ENCODE data around the gene AFTPH. TPM values are rescaled to one million over a fixed set of nuclear protein-coding genes. Genes with fewer than 3 reads are reported as not detected.

Gene AFTPH
- total RNA-seq, 4 donors from 2014 or later: 23.0 to 35.5 (median 27.7) TPM

- no peak for TF ChIP-seq CTCF (IDR thresholded peaks at IDR 0.05)
- ATAC-seq (ENCODE audit: low FRiP score) (no peak), DNase-seq (ENCODE audit: low spot score) (no peak)
Measured at GRCh38 chr2:64565949-64566710, 42.0 kb downstream of the AFTPH start.

- DNase-seq (ENCODE audit: low spot score): no peak
- no peak for ATAC-seq (ENCODE audit: low FRiP score)
- TF ChIP-seq CTCF (IDR thresholded peaks at IDR 0.05): no peak
Measured at GRCh38 chr2:64567473-64567872, 43.3 kb downstream of the AFTPH start.

GRCh38 chr2:64568836-64569235 is 44.7 kb downstream of the AFTPH start:
- no peak for DNase-seq (ENCODE audit: low spot score)
- ATAC-seq (ENCODE audit: low FRiP score): no peak
- no peak for TF ChIP-seq CTCF (IDR thresholded peaks at IDR 0.05)

GRCh38 chr2:64574871-64575270 is 50.7 kb downstream of the AFTPH start:
- DNase-seq (ENCODE audit: low spot score) (no peak), ATAC-seq (ENCODE audit: low FRiP score) (no peak)
- no peak for TF ChIP-seq CTCF (IDR thresholded peaks at IDR 0.05)

- DNase-seq (ENCODE audit: low spot score) (no peak), ATAC-seq (ENCODE audit: low FRiP score) (no peak)
- TF ChIP-seq CTCF (IDR thresholded peaks at IDR 0.05): no peak
Measured at GRCh38 chr2:64581018-64581417, 56.9 kb downstream of the AFTPH start.

GRCh38 chr2:64581777-64582539 is 57.8 kb downstream of the AFTPH start:
- ATAC-seq (ENCODE audit: low FRiP score) (no peak), DNase-seq (ENCODE audit: low spot score) (no peak)
- TF ChIP-seq CTCF (IDR thresholded peaks at IDR 0.05): no peak

Data from omental fat pad (tissue), 4 donors.